Liver (tissue), 3 donors: ENCODE results near the gene RSPRY1.

Experiments
- EGR1 ChIP-seq, 2 donors: IDR thresholded peaks; 2 replicates each; pipeline ENCODE4 v1.6.1; 2016 to 2018; ENCODE audit warnings: antibody characterized with exemption in 2 of 2, low read depth in 2 of 2
- TF ChIP-seq, protein P1 (sequence below): IDR thresholded peaks from 2 replicates; pipeline ENCODE4 v1.6.1; 2016; ENCODE audit warnings: antibody characterized with exemption, mild to moderate bottlenecking
- TF ChIP-seq, protein P2 (sequence below): IDR thresholded peaks from 2 replicates; pipeline ENCODE4 v1.6.1; 2016; ENCODE audit warnings: antibody characterized with exemption
- TF ChIP-seq, protein P3 (sequence below): fragments of 150-350 bp; IDR thresholded peaks from 2 replicates; pipeline ENCODE4 v1.5.1; 2017; ENCODE audit warnings: improper control_type of control experiment, low read depth, low read length; ENCODE audit not compliant: missing input control
- donor health status: healthy.
- donor health status: healthy.

DNA sequence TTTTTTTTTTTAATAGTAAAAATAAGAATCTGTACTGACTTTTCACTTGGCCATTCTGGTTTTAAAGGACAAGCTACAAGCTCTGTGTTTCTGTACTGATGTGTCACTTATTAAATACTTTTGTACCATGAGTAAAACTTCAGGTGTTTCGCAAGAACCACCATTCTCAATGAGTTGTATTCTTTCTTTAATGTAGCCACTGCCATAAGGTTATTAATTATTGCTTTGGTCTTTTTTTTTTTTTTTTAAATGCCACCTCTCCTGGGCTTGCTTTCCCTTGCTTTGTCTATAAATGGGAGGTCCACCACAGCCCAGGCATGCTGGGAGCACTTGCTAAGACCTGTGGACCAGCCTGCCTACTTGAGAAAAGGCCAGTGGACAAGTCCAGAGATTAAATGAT lies 67.3 kb downstream of the RSPRY1 start:
- TF ChIP-seq EGR1 (IDR thresholded peaks at IDR 0.05; ENCODE audit: low read depth in 2 of 2): no peak
- TF ChIP-seq, protein P1, sequence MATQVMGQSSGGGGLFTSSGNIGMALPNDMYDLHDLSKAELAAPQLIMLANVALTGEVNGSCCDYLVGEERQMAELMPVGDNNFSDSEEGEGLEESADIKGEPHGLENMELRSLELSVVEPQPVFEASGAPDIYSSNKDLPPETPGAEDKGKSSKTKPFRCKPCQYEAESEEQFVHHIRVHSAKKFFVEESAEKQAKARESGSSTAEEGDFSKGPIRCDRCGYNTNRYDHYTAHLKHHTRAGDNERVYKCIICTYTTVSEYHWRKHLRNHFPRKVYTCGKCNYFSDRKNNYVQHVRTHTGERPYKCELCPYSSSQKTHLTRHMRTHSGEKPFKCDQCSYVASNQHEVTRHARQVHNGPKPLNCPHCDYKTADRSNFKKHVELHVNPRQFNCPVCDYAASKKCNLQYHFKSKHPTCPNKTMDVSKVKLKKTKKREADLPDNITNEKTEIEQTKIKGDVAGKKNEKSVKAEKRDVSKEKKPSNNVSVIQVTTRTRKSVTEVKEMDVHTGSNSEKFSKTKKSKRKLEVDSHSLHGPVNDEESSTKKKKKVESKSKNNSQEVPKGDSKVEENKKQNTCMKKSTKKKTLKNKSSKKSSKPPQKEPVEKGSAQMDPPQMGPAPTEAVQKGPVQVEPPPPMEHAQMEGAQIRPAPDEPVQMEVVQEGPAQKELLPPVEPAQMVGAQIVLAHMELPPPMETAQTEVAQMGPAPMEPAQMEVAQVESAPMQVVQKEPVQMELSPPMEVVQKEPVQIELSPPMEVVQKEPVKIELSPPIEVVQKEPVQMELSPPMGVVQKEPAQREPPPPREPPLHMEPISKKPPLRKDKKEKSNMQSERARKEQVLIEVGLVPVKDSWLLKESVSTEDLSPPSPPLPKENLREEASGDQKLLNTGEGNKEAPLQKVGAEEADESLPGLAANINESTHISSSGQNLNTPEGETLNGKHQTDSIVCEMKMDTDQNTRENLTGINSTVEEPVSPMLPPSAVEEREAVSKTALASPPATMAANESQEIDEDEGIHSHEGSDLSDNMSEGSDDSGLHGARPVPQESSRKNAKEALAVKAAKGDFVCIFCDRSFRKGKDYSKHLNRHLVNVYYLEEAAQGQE: no peak
- TF ChIP-seq, protein P2, sequence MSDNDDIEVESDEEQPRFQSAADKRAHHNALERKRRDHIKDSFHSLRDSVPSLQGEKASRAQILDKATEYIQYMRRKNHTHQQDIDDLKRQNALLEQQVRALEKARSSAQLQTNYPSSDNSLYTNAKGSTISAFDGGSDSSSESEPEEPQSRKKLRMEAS: no peak
- TF ChIP-seq, protein P3, sequence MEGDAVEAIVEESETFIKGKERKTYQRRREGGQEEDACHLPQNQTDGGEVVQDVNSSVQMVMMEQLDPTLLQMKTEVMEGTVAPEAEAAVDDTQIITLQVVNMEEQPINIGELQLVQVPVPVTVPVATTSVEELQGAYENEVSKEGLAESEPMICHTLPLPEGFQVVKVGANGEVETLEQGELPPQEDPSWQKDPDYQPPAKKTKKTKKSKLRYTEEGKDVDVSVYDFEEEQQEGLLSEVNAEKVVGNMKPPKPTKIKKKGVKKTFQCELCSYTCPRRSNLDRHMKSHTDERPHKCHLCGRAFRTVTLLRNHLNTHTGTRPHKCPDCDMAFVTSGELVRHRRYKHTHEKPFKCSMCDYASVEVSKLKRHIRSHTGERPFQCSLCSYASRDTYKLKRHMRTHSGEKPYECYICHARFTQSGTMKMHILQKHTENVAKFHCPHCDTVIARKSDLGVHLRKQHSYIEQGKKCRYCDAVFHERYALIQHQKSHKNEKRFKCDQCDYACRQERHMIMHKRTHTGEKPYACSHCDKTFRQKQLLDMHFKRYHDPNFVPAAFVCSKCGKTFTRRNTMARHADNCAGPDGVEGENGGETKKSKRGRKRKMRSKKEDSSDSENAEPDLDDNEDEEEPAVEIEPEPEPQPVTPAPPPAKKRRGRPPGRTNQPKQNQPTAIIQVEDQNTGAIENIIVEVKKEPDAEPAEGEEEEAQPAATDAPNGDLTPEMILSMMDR: no peak
